Smooth muscle cell (in vitro differentiated cells): ENCODE data around the gene KNCN. TPM values are rescaled to one million over a fixed set of nuclear protein-coding genes. Genes with fewer than 3 reads are reported as not detected.

Source experiments
- DNase-seq: peaks from one replicate; lab custom pipeline; 2025; ENCODE audit not compliant: unreplicated experiment; lab: John Stamatoyannopoulos, UW
- H2AFZ ChIP-seq: fragments of 200-600 bp; sonication (generic); 2 replicates; pipeline ENCODE4 v1.6.0; 2016; ENCODE audit warnings: antibody characterized with exemption, low read depth, mild to moderate bottlenecking
- H3F3A ChIP-seq: fragments of 200-600 bp; sonication (generic); 2 replicates; pipeline ENCODE4 v1.6.0; 2017; ENCODE audit warnings: antibody characterized with exemption, low read depth
- H3K27ac ChIP-seq: fragments of 200-600 bp; sonication (generic); 2 replicates; pipeline ENCODE4 v1.5.1; 2016; ENCODE audit warnings: low read depth, mild to moderate bottlenecking
- H3K27me3 ChIP-seq: fragments of 200-600 bp; sonication (generic); 2 replicates; pipeline ENCODE4 v1.6.1; 2016; ENCODE audit warnings: low read depth, mild to moderate bottlenecking
- H3K36me3 ChIP-seq: fragments of 200-600 bp; sonication (generic); 2 replicates; pipeline ENCODE4 v1.5.1; 2016; ENCODE audit warnings: low read depth
- H3K4me1 ChIP-seq: fragments of 200-600 bp; sonication (generic); 2 replicates; pipeline ENCODE4 v1.5.1; 2016; ENCODE audit warnings: low read depth
- H3K4me2 ChIP-seq: fragments of 200-600 bp; sonication (generic); 2 replicates; pipeline ENCODE4 v1.6.0; 2016; ENCODE audit warnings: mild to moderate bottlenecking
- H3K4me3 ChIP-seq: fragments of 200-600 bp; sonication (generic); 2 replicates; pipeline ENCODE4 v1.5.1; 2016; ENCODE audit warnings: mild to moderate bottlenecking
- H3K79me2 ChIP-seq: fragments of 200-600 bp; sonication (generic); 2 replicates; pipeline ENCODE4 v1.6.0; 2016; ENCODE audit warnings: low read depth, mild to moderate bottlenecking
- H3K9ac ChIP-seq: fragments of 200-600 bp; sonication (generic); 2 replicates; pipeline ENCODE4 v1.6.0; 2016; ENCODE audit warnings: low read depth
- H3K9me3 ChIP-seq: fragments of 200-600 bp; sonication (generic); replicated peaks from 2 replicates; pipeline ENCODE4 v1.5.1; 2016; ENCODE audit warnings: low read depth
- H4K20me1 ChIP-seq: fragments of 200-600 bp; sonication (generic); 2 replicates; pipeline ENCODE4 v1.6.0; 2016; ENCODE audit warnings: low read depth
- CTCF ChIP-seq: fragments of 200-600 bp; sonication (generic); IDR thresholded peaks from 2 replicates; pipeline ENCODE4 v1.5.1; 2017; ENCODE audit warnings: borderline replicate concordance, mild to moderate bottlenecking, antibody characterized with exemption; ENCODE audit not compliant: insufficient read depth, poor library complexity, severe bottlenecking
- WGBS: methylation state at CpG from one replicate; pipeline ENCODE4 v1.1.7; 2016; ENCODE audit warnings: low lambda C conversion rate; 5-methylcytosine and 5-hydroxymethylcytosine counted together
- polyA plus RNA-seq: library from polyadenylated mRNA; unstranded; fragments of >200 nt; fragmentation: Nextera tagmentation; extraction: Ambion mirVana; gene quantifications from 2 replicates; pipeline ENCODE4 v1.2.1, GENCODE V29; 2016
- total RNA-seq: library from RNA; depleted of rRNA; stranded (reverse); fragments of >200 nt; gene quantifications from 2 replicates; pipeline ENCODE4 v1.2.3, GENCODE V29; 2014

KNCN gene
- total and polyA plus RNA-seq, 2 experiments from 2014 or later: not detected

GRCh38 chr1:46562498-46562897 is 11.1 kb upstream of the KNCN start:
- H3K27me3 ChIP-seq: no peaks in the 10 kb centered on the region
- H3K4me1 ChIP-seq: no peaks in the 10 kb centered on the region
- no peak overlapping the region for H3K27ac ChIP-seq
- 98% methylated on average over 15 of the region's 15 CpGs for WGBS
- H3K9ac ChIP-seq: no peak overlapping the region
- no peak for TF ChIP-seq CTCF
- H3K79me2 ChIP-seq: no peaks in the 10 kb centered on the region
- peaks cover 5% of the 10 kb centered on the region for H3K36me3 ChIP-seq
- H4K20me1 ChIP-seq: no peaks in the 10 kb centered on the region
- H3K9me3 ChIP-seq: no peaks in the 10 kb centered on the region
- no peak overlapping the region for H3K4me3 ChIP-seq
- no peak overlapping the region for H3K4me2 ChIP-seq
- no peak for DNase-seq
- no peaks in the 10 kb centered on the region for H3F3A ChIP-seq
- H2AFZ ChIP-seq: no peak overlapping the region

- no peak overlapping the region for H3K9ac ChIP-seq
- no peaks in the 10 kb centered on the region for H3F3A ChIP-seq
- H3K4me1 ChIP-seq: no peaks in the 10 kb centered on the region
- no peaks in the 10 kb centered on the region for H3K36me3 ChIP-seq
- H4K20me1 ChIP-seq: no peaks in the 10 kb centered on the region
- H3K9me3 ChIP-seq: no peaks in the 10 kb centered on the region
- no peak overlapping the region for H3K4me3 ChIP-seq
- H3K27ac ChIP-seq: no peak overlapping the region
- WGBS: 93% methylated on average over 8 of the region's 8 CpGs
- TF ChIP-seq CTCF: no peak
- H3K4me2 ChIP-seq: no peak overlapping the region
- no peak overlapping the region for H2AFZ ChIP-seq
- DNase-seq: no peak
- H3K79me2 ChIP-seq: no peaks in the 10 kb centered on the region
- H3K27me3 ChIP-seq: no peaks in the 10 kb centered on the region
Observed at GRCh38 chr1:46558966-46559365, 7.5 kb upstream of the KNCN start.

GRCh38 chr1:46558141-46558963 is 6.9 kb upstream of the KNCN start:
- Histone ChIP-seq H3K27me3 (no peaks in the 10 kb centered on the region), H3K9ac (no peak overlapping the region), H2AFZ (no peak overlapping the region), H4K20me1 (no peaks in the 10 kb centered on the region), H3K4me1 (no peaks in the 10 kb centered on the region), H3K4me3 (no peak overlapping the region), H3F3A (no peaks in the 10 kb centered on the region), H3K9me3 (no peaks in the 10 kb centered on the region), H3K79me2 (no peaks in the 10 kb centered on the region), H3K4me2 (no peak overlapping the region), H3K36me3 (no peaks in the 10 kb centered on the region), H3K27ac (no peak overlapping the region)
- no peak for DNase-seq
- 75% methylated on average over 20 of the region's 20 CpGs for WGBS
- TF ChIP-seq CTCF: no peak

GRCh38 chr1:46557403-46557802 is 6.0 kb upstream of the KNCN start:
- WGBS: 95% methylated on average over 5 of the region's 5 CpGs
- TF ChIP-seq CTCF: no peak
- H3K4me1 ChIP-seq: no peaks in the 10 kb centered on the region

More at GRCh38 chr1:46557403-46557802, 6.0 kb upstream of the KNCN start:
- no peaks in the 10 kb centered on the region for H3F3A ChIP-seq
- H2AFZ ChIP-seq: no peak overlapping the region
- H3K9me3 ChIP-seq: no peaks in the 10 kb centered on the region
- H3K36me3 ChIP-seq: no peaks in the 10 kb centered on the region
- no peak overlapping the region for H3K4me2 ChIP-seq
- no peak overlapping the region for H3K4me3 ChIP-seq
- no peaks in the 10 kb centered on the region for H3K79me2 ChIP-seq
- no peak for DNase-seq
- no peaks in the 10 kb centered on the region for H4K20me1 ChIP-seq
- no peak overlapping the region for H3K27ac ChIP-seq
- no peak overlapping the region for H3K9ac ChIP-seq
- H3K27me3 ChIP-seq: peaks cover 3% of the 10 kb centered on the region
